HepG2 (cell line): ENCODE data around the gene CACNG5. TPM values are rescaled to one million over a fixed set of nuclear protein-coding genes. Genes with fewer than 3 reads are reported as not detected.
A peak's percentile ranks its signal among the peaks of the same experiment; 100 is the strongest.

Experiments used
- CEBPB ChIP-seq: IDR thresholded peaks from 2 replicates; pipeline ENCODE4 v1.6.1; 2011; ENCODE audit warnings: low read depth, low read length, improper control_type of control experiment, borderline replicate concordance
- E2F1 ChIP-seq: sonication (generic); formaldehyde crosslinking; IDR thresholded peaks from 2 replicates; pipeline ENCODE4 v1.5.0; 2020; ENCODE audit warnings: missing genetic modification reagents
- ERF ChIP-seq: IDR thresholded peaks from 2 replicates; pipeline ENCODE4 v1.6.1; 2018; ENCODE audit warnings: missing biosample characterization, missing genetic modification reagents
- GATAD1 ChIP-seq: IDR thresholded peaks from 2 replicates; pipeline ENCODE4 v1.6.1; 2016; ENCODE audit warnings: missing genetic modification reagents, missing compliant biosample characterization
- KLF15 ChIP-seq: sonication (generic); formaldehyde crosslinking; IDR thresholded peaks from 2 replicates; pipeline ENCODE4 v1.8.1; 2023; ENCODE audit warnings: borderline replicate concordance, mild to moderate bottlenecking, inconsistent platforms, missing genetic modification reagents, mixed read lengths
- NR2F6 ChIP-seq, 2 experiments: IDR thresholded peaks; 2 replicates each; pipeline ENCODE4 v1.6.1; 2016; ENCODE audit warnings: antibody characterized with exemption in 1 of 2, mild to moderate bottlenecking in 1 of 2
- SOX13 ChIP-seq, 3 experiments: fragments of 450-650 bp in 1 of 3; sonication (generic) in 1 of 3; formaldehyde crosslinking in 1 of 3; IDR thresholded peaks in 2 of 3; conservative IDR thresholded peaks in 1 of 3; 2 replicates each; pipeline versions ENCODE4 v1.5.0 to v1.6.1; 2016 to 2020; ENCODE audit warnings: antibody characterized with exemption in 1 of 3, mild to moderate bottlenecking in 1 of 3, missing compliant biosample characterization in 1 of 3, missing genetic modification reagents in 1 of 3, moderate library complexity in 1 of 3
- ZFAT ChIP-seq: sonication (generic); formaldehyde crosslinking; conservative IDR thresholded peaks from 2 replicates; pipeline ENCODE4 v1.8.1; 2023; ENCODE audit warnings: missing genetic modification reagents, inconsistent platforms
- ZHX2 ChIP-seq, 2 experiments: sonication (generic) in 1 of 2; formaldehyde crosslinking in 1 of 2; IDR thresholded peaks; 2 replicates each; pipeline versions ENCODE4 v1.6.1 to v1.9.0; 2014 to 2022; ENCODE audit warnings: antibody characterized with exemption in 1 of 2, borderline replicate concordance in 1 of 2, inconsistent platforms in 1 of 2, low read depth in 1 of 2, missing genetic modification reagents in 1 of 2
- ZMYM4 ChIP-seq: sonication (generic); formaldehyde crosslinking; IDR thresholded peaks from 2 replicates; pipeline ENCODE4 v1.8.1; 2023; ENCODE audit warnings: mild to moderate bottlenecking, missing genetic modification reagents
- ZNF260 ChIP-seq: sonication (generic); formaldehyde crosslinking; IDR thresholded peaks from 2 replicates; pipeline ENCODE4 v1.4.0; 2020; ENCODE audit warnings: missing genetic modification reagents, low read depth, mild to moderate bottlenecking, borderline replicate concordance
- ZNF333 ChIP-seq: sonication (generic); formaldehyde crosslinking; IDR thresholded peaks from 2 replicates; pipeline ENCODE4 v1.4.0; 2020; ENCODE audit warnings: mild to moderate bottlenecking, missing genetic modification reagents, borderline replicate concordance
- ZNF382 ChIP-seq: sonication (generic); formaldehyde crosslinking; IDR thresholded peaks from 2 replicates; pipeline ENCODE4 v1.5.0; 2020; ENCODE audit warnings: missing genetic modification reagents, mild to moderate bottlenecking, borderline replicate concordance
- ZNF790 ChIP-seq: sonication (generic); formaldehyde crosslinking; IDR thresholded peaks from 2 replicates; pipeline ENCODE4 v1.8.0; 2022; ENCODE audit warnings: missing genetic modification reagents, mild to moderate bottlenecking, borderline replicate concordance
- ZZZ3 ChIP-seq: sonication (generic); formaldehyde crosslinking; IDR thresholded peaks from 2 replicates; pipeline ENCODE4 v1.4.0; 2020; ENCODE audit warnings: missing genetic modification reagents, mild to moderate bottlenecking, borderline replicate concordance
- polyA plus RNA-seq, 8 experiments: library from polyadenylated mRNA; depleted of rRNA in 3 of 8; stranded (reverse) in 7 of 8; unstranded in 1 of 8; fragments of >200 nt; fragmentation: Illumina TruSeq in 4 of 8; extraction: Trizol in 4 of 8; gene quantifications; 2 replicates each; pipeline versions ENCODE4 v1.2.1 to v1.2.3, GENCODE V29; 2011 to 2016; ENCODE audit warnings: low read depth in 4 of 8, missing spikeins in 1 of 8, mixed read lengths in 1 of 8; ENCODE audit not compliant: insufficient read depth in 1 of 8
- total RNA-seq, 5 experiments: library from RNA; depleted of rRNA; stranded (reverse); fragments of >200 nt; fragmentation: Illumina TruSeq; extraction: Trizol; gene quantifications; 2 replicates each; pipeline ENCODE4 v1.2.3, GENCODE V29; 2016; ENCODE audit warnings: low read depth in 1 of 5
- TF ChIP-seq, protein P1 (sequence below): sonication (generic); formaldehyde crosslinking; IDR thresholded peaks from 2 replicates; pipeline ENCODE4; 2020; ENCODE audit warnings: missing genetic modification reagents, mild to moderate bottlenecking, borderline replicate concordance

Gene CACNG5
- total and polyA plus RNA-seq, 2 of the 13 experiments (the other 11 are each of a cell fraction or from before 2014, with no cell fraction given): not detected

GRCh38 chr17:66906321-66907278 is 71.7 kb downstream of the CACNG5 start (continued):
- TF ChIP-seq KLF15 (CRISPR knock-in tag): no peak
- no peak for TF ChIP-seq ZNF260
- TF ChIP-seq NR2F6 (IDR thresholded peaks at IDR 0.05): 0 out of 2 replicates have a peak, but pooled peaks have one; percentile 15
- no peak; the same call in 1 of the 2 replicates for TF ChIP-seq NR2F6 (CRISPR knock-in tag; IDR thresholded peaks at IDR 0.05)
- no peak for TF ChIP-seq ZFAT (CRISPR knock-in tag)
- TF ChIP-seq ZNF382: no peak
- 0 out of 2 replicates have a peak, but pooled peaks have one; percentile 49 for TF ChIP-seq ERF (CRISPR knock-in tag)
- TF ChIP-seq SOX13 (IDR thresholded peaks at IDR 0.05): no peak
- TF ChIP-seq SOX13 (CRISPR knock-in tag; conservative IDR thresholded peaks at IDR 0.05 in 1 of 2, IDR thresholded peaks at IDR 0.05 in 1 of 2): no peak
- no peak for TF ChIP-seq E2F1 (CRISPR knock-in tag)
- TF ChIP-seq, protein P1, sequence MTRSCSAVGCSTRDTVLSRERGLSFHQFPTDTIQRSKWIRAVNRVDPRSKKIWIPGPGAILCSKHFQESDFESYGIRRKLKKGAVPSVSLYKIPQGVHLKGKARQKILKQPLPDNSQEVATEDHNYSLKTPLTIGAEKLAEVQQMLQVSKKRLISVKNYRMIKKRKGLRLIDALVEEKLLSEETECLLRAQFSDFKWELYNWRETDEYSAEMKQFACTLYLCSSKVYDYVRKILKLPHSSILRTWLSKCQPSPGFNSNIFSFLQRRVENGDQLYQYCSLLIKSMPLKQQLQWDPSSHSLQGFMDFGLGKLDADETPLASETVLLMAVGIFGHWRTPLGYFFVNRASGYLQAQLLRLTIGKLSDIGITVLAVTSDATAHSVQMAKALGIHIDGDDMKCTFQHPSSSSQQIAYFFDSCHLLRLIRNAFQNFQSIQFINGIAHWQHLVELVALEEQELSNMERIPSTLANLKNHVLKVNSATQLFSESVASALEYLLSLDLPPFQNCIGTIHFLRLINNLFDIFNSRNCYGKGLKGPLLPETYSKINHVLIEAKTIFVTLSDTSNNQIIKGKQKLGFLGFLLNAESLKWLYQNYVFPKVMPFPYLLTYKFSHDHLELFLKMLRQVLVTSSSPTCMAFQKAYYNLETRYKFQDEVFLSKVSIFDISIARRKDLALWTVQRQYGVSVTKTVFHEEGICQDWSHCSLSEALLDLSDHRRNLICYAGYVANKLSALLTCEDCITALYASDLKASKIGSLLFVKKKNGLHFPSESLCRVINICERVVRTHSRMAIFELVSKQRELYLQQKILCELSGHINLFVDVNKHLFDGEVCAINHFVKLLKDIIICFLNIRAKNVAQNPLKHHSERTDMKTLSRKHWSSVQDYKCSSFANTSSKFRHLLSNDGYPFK (CRISPR knock-in tag): 0 out of 2 replicates have a peak, but pooled peaks have one; percentile 44
- TF ChIP-seq ZNF790 (CRISPR knock-in tag): no peak
- TF ChIP-seq ZZZ3 (CRISPR knock-in tag): no peak
- peak; percentile 45; the same call in 1 of the 2 replicates for TF ChIP-seq ZMYM4 (CRISPR knock-in tag)
- no peak for TF ChIP-seq GATAD1 (CRISPR knock-in tag)
- no peak for TF ChIP-seq ZNF333 (CRISPR knock-in tag)
- peak; percentile 53; the same call in 1 of the 2 replicates for TF ChIP-seq ZHX2 (IDR thresholded peaks at IDR 0.05; ENCODE audit: low read depth)
- no peak for TF ChIP-seq ZHX2 (CRISPR knock-in tag; IDR thresholded peaks at IDR 0.05; ENCODE audit: borderline replicate concordance)
- no peak for TF ChIP-seq CEBPB
